GM12801 (cell line): ENCODE measurements around the gene CTIF.

Experiments used
- CTCF ChIP-seq: IDR thresholded peaks from one replicate; pipeline ENCODE4 v1.5.1; 2011; ENCODE audit warnings: control low read depth; ENCODE audit not compliant: insufficient read length; ENCODE audit errors: extremely low read depth

The CTIF gene

GRCh38 chr18:48745293-48745692 is 206.5 kb downstream of the CTIF start:
- TF ChIP-seq CTCF, result no peak

DNA sequence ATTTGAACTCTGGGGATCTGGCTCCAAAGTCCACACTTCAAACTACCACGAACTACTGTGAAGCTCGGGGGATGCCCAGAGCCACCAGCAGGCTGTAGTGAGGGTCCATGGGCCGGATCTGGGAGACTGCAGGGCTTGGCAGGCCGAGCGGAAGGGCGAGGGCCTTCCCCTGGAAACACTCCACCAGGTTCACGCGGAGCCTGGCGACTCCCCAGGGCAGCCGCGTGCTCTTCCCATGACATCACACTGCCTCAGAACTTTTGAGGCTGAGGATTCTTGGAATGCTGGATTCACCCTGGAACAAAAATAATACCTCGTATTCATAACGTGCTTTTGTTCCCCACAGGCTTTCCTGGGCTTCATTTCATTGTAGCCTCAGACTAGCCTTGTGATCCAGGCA is 210.9 kb downstream of the CTIF start:
- no peak for TF ChIP-seq CTCF

GRCh38 chr18:48750485-48751175 is 211.8 kb downstream of the CTIF start:
- no peak for TF ChIP-seq CTCF

GRCh38 chr18:48751727-48752468 is 213.1 kb downstream of the CTIF start:
- TF ChIP-seq CTCF, result no peak

DNA sequence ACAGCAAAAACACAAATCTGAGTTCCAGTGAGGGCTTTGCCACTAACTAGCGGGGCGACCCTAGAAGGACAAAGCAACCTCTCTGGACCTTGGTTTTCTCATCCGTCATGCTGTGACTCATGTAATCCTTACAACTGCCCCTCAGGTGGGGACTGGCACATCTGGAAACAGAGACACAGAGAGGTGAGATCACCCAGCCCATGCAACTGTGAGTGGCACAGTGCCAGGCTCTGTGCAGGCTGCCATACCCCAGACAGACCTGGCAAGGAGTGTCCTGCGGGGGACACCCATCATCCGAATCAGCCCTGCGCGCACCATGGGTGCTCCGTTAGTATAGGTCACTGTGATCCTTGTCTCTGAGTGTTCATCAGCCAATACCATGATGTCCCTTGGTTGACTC is 213.6 kb downstream of the CTIF start:
- TF ChIP-seq CTCF, result no peak

GRCh38 chr18:48752928-48753327 is 214.1 kb downstream of the CTIF start:
- no peak for TF ChIP-seq CTCF

DNA sequence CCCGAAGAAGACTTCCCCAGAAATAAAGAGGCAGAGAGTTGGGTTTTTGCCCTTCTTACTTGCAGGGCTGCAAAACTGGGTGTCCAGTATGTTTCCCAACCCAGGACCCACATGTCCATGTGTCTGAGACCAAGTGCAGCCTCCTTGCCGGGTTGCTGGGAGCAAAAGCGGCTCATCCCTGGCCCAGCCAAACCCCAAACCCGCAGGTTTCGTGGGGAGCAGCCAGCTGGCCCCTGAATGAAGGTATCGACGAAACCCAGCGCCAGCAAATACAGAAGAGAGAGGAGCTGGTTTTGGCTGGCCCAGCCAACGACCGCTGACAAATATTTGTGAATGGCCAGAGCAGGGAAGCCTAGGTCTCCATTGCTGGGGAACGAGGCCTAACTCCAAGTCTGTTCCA is 214.9 kb downstream of the CTIF start:
- no peak for TF ChIP-seq CTCF
